Motor neuron (in vitro differentiated cells): ENCODE measurements around the gene DYNC2LI1. TPM values are rescaled to one million over a fixed set of nuclear protein-coding genes. Genes with fewer than 3 reads are reported as not detected.

Experiments
- ATAC-seq, 8 experiments: fragments of 200-7000 bp; cut with Tn5 transposase; replicated peaks in 6 of 8; 2 replicates each; pipeline ENCODE4 v1.8.0; 2021; ENCODE audit warnings: mild to moderate bottlenecking in 8 of 8, moderate library complexity in 8 of 8
- H3K27ac ChIP-seq, 2 donors: fragments of 250-450 bp; sonication (Bioruptor Pico); 2 replicates each; pipeline ENCODE4 v1.9.0; 2021; ENCODE audit warnings: antibody characterized with exemption in 2 of 2, mild to moderate bottlenecking in 2 of 2, moderate library complexity in 1 of 2
- H3K4me1 ChIP-seq, 2 donors: fragments of 250-450 bp; sonication (Bioruptor Pico); replicated peaks in 1 of 2; 2 replicates each; pipeline ENCODE4 v1.6.1; 2021; ENCODE audit warnings: antibody characterized with exemption in 2 of 2, mild to moderate bottlenecking in 2 of 2, moderate library complexity in 1 of 2
- H3K4me3 ChIP-seq, 5 donors: fragments of 250-450 bp; sonication (Bioruptor Pico); 2 replicates each; pipeline ENCODE4 v1.9.0; 2021; ENCODE audit warnings: antibody characterized with exemption in 5 of 5, mild to moderate bottlenecking in 5 of 5, moderate library complexity in 4 of 5
- WGBS, 10 experiments: fragments of 450-650 bp; shearing (Covaris generic); methylation state at CpG; one replicate each; pipeline ENCODE4 v1.0.0; 2022; 5-methylcytosine and 5-hydroxymethylcytosine counted together
- in situ Hi-C, 9 experiments: fragments of 400-800 bp; cut with MboI; loops; one replicate each; pipeline ENCODE4 v1.15.0; 2021; ENCODE audit warnings: low sequenced_read_pairs in 9 of 9, low pct_unique_long_range_greater_than_20kb in 2 of 9; ENCODE audit not compliant: unreplicated experiment in 9 of 9
- total RNA-seq, 8 experiments: library from RNA; unstranded; fragments of 300-600 nt; gene quantifications; 2 replicates each; pipeline versions ENCODE4 v1.2.3 to v1.2.4, GENCODE V29; 2022

The DYNC2LI1 gene
- total RNA-seq, 8 experiments from 2014 or later, result 20.3 to 56.0 (median 32.4) TPM

GRCh38 chr2:43826305-43827250, 52.7 kb downstream of the DYNC2LI1 start:
- in situ Hi-C loops, result no loop called here
- 60 to 100% (median 90%) methylated on average over 1 to 13 of the region's 17 CpGs for WGBS, 10 experiments
- no peak for ATAC-seq
- H3K4me3 ChIP-seq, result no peak overlapping the region
- H3K27ac ChIP-seq, result no peak overlapping the region
- H3K4me1 ChIP-seq, result peaks cover 7 to 12% of the 10 kb centered on the region in 2 donors

GRCh38 chr2:43831543-43832294, 57.9 kb downstream of the DYNC2LI1 start:
- Histone ChIP-seq H3K27ac (no peak overlapping the region), H3K4me1 (no peaks in the 10 kb centered on the region), H3K4me3 (no peak overlapping the region)
- 0 to 83% (median 57%) methylated on average over 1 to 8 of the region's 54 CpGs; no CpG with 5 or more reads in 4 of the 10 experiments for WGBS, 10 experiments
- in situ Hi-C loops, result no loop called here
- ATAC-seq, result peak in 6 of 8 experiments; percentile 22 to 85 (median 29)

DNA sequence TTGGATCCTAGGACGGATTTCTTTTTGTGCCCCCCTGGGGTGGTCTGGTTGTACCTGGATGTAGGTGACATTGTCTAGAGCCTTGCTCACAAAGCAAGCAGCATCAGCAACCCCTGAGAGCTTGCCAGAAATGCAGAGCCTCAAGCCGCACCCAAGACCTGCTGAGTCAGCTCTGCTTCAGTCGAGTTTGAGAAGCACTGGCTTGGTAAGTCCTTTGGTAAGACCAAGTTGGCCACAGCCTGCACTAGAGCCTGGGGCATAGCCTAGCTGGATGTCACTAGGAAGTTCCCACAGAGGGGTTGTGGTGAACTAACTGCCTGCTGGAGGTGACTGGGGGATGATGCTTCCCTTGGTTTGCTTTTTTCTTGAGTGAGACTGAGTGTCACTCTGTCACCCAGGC, 58.6 kb downstream of the DYNC2LI1 start:
- peak in 3 of 8 experiments; percentile 32 to 91 (median 80) for ATAC-seq
- Histone ChIP-seq H3K4me3 (no peak overlapping the region), H3K27ac (no peak overlapping the region), H3K4me1 (no peaks in the 10 kb centered on the region)
- 0 to 100% (median 80%) methylated on average over 1 of the region's 3 CpGs; no CpG with 5 or more reads in 5 of the 10 experiments for WGBS, 10 experiments
- in situ Hi-C loops, result no loop called here

DNA sequence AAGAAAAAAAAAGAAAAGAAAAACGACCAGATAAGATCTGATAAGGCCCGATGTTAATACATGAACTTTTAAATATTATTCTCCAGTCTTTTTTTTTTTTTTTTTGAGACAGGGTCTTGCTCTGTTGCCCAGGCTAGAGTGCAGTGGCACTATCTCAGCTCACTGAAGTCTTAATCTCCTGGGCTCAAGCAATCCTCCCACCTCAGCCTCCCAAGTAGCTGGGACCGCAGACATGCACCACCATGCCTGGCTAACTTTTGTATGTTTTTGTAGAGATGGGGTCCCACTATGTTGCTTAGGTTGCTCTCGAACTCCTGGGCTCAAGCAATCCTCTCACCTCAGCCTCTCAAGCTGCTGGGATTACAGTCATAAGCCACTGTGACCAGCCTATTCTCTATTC, 63.2 kb downstream of the DYNC2LI1 start:
- Histone ChIP-seq H3K27ac (no peak overlapping the region), H3K4me3 (no peak overlapping the region), H3K4me1 (no peaks in the 10 kb centered on the region)
- in situ Hi-C loops, result no loop called here
- WGBS, 10 experiments, result 42 to 88% (median 69%) methylated on average over 2 to 4 of the region's 4 CpGs; no CpG with 5 or more reads in 1 of the 10 experiments
- no peak for ATAC-seq

DNA sequence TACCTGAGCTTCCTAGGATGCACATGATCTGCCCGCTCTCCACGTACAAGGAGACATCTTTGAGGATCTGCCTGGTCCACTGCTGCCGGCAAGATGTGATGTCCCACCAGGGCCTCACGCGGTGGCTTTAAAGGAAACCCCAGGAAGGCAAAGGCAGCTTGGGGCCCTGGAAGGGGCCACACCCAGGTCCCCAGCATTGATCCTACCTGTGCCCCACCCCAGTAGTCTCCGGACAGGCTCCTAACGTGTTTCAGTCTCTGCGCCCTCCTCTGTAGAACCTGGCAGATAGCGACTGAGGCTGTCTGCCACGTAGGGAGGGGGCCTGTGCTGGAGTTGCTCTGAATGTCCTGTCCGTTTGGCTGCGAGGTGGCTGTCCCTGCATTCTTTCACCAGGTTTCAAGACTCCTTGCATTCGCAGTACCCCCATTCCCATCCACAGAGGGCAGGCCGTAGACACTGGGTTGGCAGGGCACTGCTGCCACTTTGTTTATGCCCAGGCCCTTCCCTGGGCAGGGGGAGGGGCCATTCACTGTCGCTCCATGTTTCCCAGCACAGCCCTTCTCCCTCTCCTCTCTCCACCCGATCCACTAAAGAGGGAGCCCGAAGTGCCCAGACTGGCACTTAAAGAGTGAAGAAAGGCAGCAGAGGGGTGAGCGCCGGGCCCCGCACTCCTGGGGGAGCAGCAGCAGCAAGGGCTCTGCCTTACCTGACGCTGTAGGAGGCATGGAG, 64.2 kb downstream of the DYNC2LI1 start:
- in situ Hi-C loops, result no loop called here
- no peak for ATAC-seq
- Histone ChIP-seq H3K4me1 (no peaks in the 10 kb centered on the region), H3K4me3 (no peak overlapping the region), H3K27ac (no peak overlapping the region)
- WGBS, 10 experiments, result 35 to 100% (median 85%) methylated on average over 2 to 8 of the region's 21 CpGs; no CpG with 5 or more reads in 1 of the 10 experiments

GRCh38 chr2:43838560-43839267, 64.9 kb downstream of the DYNC2LI1 start, which contains the start of the genes ABCG5 and ABCG8:
ABCG5 (minus strand) TSS chr2:43838839; CDS start chr2:43838679, 160 bp downstream.
ABCG8 (plus strand) TSS chr2:43838971; CDS start chr2:43839054, 83 bp downstream.
- Histone ChIP-seq H3K4me3 (no peak within 1 kb of the TSS), H3K4me1 (no peaks in the 10 kb centered on the region), H3K27ac (no peak within 1 kb of the TSS)
- 75 to 100% (median 85%) methylated on average over 1 to 6 of the region's 20 CpGs; no CpG with 5 or more reads in 2 of the 10 experiments for WGBS, 10 experiments
- ATAC-seq, result no peak
- in situ Hi-C loops, result no loop called here

GRCh38 chr2:43839776-43840564, 66.1 kb downstream of the DYNC2LI1 start:
- Histone ChIP-seq H3K4me3 (no peak overlapping the region), H3K4me1 (no peaks in the 10 kb centered on the region), H3K27ac (no peak overlapping the region)
- in situ Hi-C loops, result no loop called here
- WGBS, 10 experiments, result 33 to 68% (median 60%) methylated on average over 1 to 13 of the region's 14 CpGs; no CpG with 5 or more reads in 3 of the 10 experiments
- ATAC-seq, result no peak

DNA sequence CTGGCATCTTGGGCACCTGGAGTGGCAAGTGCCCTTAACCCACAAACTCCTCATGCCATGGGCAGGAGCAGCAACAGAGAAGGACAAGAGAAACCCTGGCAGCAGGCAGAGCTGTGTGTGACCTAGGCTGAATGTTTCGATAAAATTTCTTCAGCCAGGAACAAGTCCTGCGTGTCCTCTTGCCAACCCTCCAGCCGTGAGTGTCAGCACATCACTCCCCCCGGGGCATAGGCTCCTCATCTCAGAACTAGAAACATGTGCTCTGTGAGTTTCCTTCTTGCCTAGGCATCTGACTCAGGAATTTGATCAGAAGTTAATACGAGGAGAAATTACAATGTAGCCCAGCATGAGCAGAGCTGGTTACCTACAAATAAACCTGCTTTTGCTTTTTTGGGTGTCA, 67.1 kb downstream of the DYNC2LI1 start:
- WGBS, 10 experiments, result 0 to 100% (median 54%) methylated on average over 1 to 4 of the region's 5 CpGs; no CpG with 5 or more reads in 4 of the 10 experiments
- H3K4me3 ChIP-seq, result no peak overlapping the region
- peak in 1 of 8 experiments; percentile 51 for ATAC-seq
- in situ Hi-C loops, result no loop called here
- H3K4me1 ChIP-seq, result no peaks in the 10 kb centered on the region
- no peak overlapping the region for H3K27ac ChIP-seq

DNA sequence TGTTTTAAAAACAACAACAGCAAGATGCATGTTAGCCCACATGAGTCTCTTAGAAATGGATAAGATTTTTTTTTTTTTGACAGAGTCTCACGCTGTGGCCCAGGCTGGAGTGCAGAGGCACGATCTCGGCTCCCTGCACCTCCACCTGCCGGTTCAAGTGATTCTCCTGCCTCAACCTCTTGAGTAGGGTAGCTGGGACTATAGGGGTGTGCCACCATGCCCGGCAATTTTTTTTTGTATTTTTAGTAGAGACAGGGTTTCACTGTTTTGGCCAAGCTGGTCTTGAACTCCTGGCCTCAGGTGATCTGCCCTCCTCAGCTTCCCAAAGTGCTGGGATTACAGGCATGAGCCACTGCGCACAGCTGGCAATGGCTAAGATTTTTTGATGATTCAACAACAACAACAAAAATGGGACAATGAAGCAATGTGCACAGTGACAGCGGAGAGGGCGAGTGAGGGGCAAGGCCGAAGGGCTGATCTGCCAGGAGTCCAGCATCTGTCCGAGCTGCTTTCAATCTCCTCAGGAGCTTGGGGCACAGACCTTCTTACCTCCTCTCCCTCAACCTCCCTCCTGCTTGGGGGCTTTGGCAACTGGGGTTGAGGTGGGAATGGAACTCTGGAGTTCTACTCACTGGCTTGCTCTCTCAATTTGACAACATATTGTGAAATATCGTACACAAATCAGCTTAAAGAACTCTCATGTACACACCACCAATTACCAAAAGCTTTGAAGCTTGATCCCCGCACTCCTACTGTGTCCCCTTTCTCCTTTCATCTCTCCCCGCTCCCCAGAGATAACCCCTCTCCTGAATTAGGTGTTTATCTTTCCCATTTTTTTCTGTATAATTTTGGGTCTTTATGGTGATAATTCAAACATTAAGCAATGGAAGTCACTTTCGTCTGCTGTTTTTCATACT, 68.4 kb downstream of the DYNC2LI1 start:
- Histone ChIP-seq H3K4me3 (no peak overlapping the region), H3K27ac (no peak overlapping the region), H3K4me1 (no peaks in the 10 kb centered on the region)
- no peak for ATAC-seq
- 27 to 100% (median 82%) methylated on average over 1 to 11 of the region's 14 CpGs for WGBS, 10 experiments
- in situ Hi-C loops, result no loop called here

- WGBS, 10 experiments, result 0 to 100% (median 80%) methylated on average over 1 to 8 of the region's 9 CpGs; no CpG with 5 or more reads in 3 of the 10 experiments
- in situ Hi-C loops, result no loop called here
- ATAC-seq, result no peak
- no peak overlapping the region for H3K4me3 ChIP-seq
- H3K4me1 ChIP-seq, result no peaks in the 10 kb centered on the region
- H3K27ac ChIP-seq, result no peak overlapping the region
Observed at GRCh38 chr2:43842866-43843226, 69.0 kb downstream of the DYNC2LI1 start.

DNA sequence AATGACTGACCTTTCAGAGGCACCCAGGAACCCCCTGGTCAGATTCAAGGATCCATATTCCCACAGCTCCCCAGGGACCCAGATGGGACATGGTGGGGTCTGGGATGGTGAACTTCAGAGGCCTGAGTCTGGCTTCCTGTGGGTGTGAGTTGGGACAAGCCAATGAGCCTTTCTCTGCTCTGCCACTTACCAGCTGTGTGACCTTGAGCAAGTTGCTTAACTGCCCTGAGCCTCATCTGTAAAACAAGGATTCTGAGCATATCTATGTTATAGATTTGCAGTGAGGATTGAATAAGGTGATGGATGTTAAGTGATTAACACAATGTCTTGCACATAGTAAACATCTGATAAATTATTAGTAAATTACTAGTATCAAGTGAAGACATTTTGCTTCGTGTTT, 71.3 kb downstream of the DYNC2LI1 start:
- in situ Hi-C loops, result no loop called here
- 0 to 80% (median 38%) methylated on average over 1 of the region's 1 CpG; no CpG with 5 or more reads in 3 of the 10 experiments for WGBS, 10 experiments

More for the DNA sequence above, 71.3 kb downstream of the DYNC2LI1 start:
- Histone ChIP-seq H3K4me1 (no peaks in the 10 kb centered on the region), H3K27ac (no peak overlapping the region), H3K4me3 (no peak overlapping the region)
- no peak for ATAC-seq
